Glutamatergic neuron (in vitro differentiated cells): ENCODE data around the gene E2F6. TPM values are rescaled to one million over a fixed set of nuclear protein-coding genes. Genes with fewer than 3 reads are reported as not detected.

Experiments
- DNase-seq: peaks from one replicate; pipeline ENCODE4 v3.0.0; 2022
- H3K27ac Mint-ChIP-seq: one replicate; pipeline ENCODE4 v1.8.0; 2020; ENCODE audit warnings: mild to moderate bottlenecking, mixed read lengths, inconsistent platforms; ENCODE audit not compliant: unreplicated experiment
- H3K27me3 Mint-ChIP-seq: one replicate; pipeline ENCODE4 v1.8.0; 2020; ENCODE audit warnings: mild to moderate bottlenecking, moderate library complexity, mixed read lengths, inconsistent platforms; ENCODE audit not compliant: unreplicated experiment
- H3K36me3 Mint-ChIP-seq: one replicate; pipeline ENCODE4 v1.8.0; 2020; ENCODE audit warnings: mild to moderate bottlenecking, mixed read lengths, inconsistent platforms; ENCODE audit not compliant: unreplicated experiment
- H3K4me1 Mint-ChIP-seq: one replicate; pipeline ENCODE4 v1.8.0; 2020; ENCODE audit warnings: mild to moderate bottlenecking, low read depth, mixed read lengths, inconsistent platforms; ENCODE audit not compliant: unreplicated experiment
- H3K4me3 Mint-ChIP-seq: one replicate; pipeline ENCODE4 v1.8.0; 2020; ENCODE audit warnings: mild to moderate bottlenecking, mixed read lengths, inconsistent platforms; ENCODE audit not compliant: unreplicated experiment
- H3K9me3 Mint-ChIP-seq: one replicate; pipeline ENCODE4 v1.8.0; 2020; ENCODE audit warnings: mild to moderate bottlenecking, moderate library complexity, mixed read lengths, inconsistent platforms; ENCODE audit not compliant: unreplicated experiment
- CTCF ChIP-seq: fragments of 200-600 bp; sonication (generic); IDR thresholded peaks from one replicate; pipeline ENCODE4 v1.5.0; 2021; ENCODE audit not compliant: partially characterized antibody, unreplicated experiment
- long read RNA-seq: library from polyadenylated mRNA; unstranded; transcript quantifications from one replicate; pipeline ENCODE4 v2.0.0, GENCODE V29; 2020; ENCODE audit not compliant: unreplicated experiment
- total RNA-seq: library from RNA; stranded (reverse); fragmentation: NEBNext Ultra II Directional; extraction: Animal tissue kit (Norgen Biotek cat#: 25700); gene quantifications from one replicate; pipeline ENCODE4 v1.2.1, GENCODE V29; 2021; ENCODE audit not compliant: unreplicated experiment

E2F6 gene
- total RNA-seq = 22.1 TPM
- long read RNA-seq, transcript E2F6-202 (7 exons, 3,218 nt) = major isoform, 8 of 17 reads
- long read RNA-seq, partial matches to known transcripts = 0 of 17 reads
- long read RNA-seq, other reads (novel, unspliced or antisense) = 5 of 17 reads

GRCh38 chr2:11465485-11466306 lies at the start of gene E2F6:
Gene E2F6, minus strand, starts transcription at chr2:11466161. Its CDS starts 282 bp downstream, at chr2:11465879.
- H3K4me1 Mint-ChIP-seq = peaks cover 18% of the 10 kb centered on the region
- H3K27ac Mint-ChIP-seq = peak within 1 kb of the TSS; percentile 96
- no peak for TF ChIP-seq CTCF
- peak; percentile 97 for DNase-seq
- peaks cover 10% of the 10 kb centered on the region for H3K27me3 Mint-ChIP-seq
- peaks cover 12% of the 10 kb centered on the region for H3K36me3 Mint-ChIP-seq
- H3K4me3 Mint-ChIP-seq = peak within 1 kb of the TSS; percentile 89
- peaks cover 8% of the 10 kb centered on the region for H3K9me3 Mint-ChIP-seq

GRCh38 chr2:11515490-11515981 lies 49.6 kb upstream of the E2F6 start:
- Mint-ChIP-seq H3K4me1 (peaks cover 58% of the 10 kb centered on the region), H3K4me3 (peak overlapping the region; percentile 87), H3K9me3 (peaks cover 20% of the 10 kb centered on the region), H3K27ac (peak overlapping the region; percentile 98), H3K36me3 (peaks cover 13% of the 10 kb centered on the region), H3K27me3 (peaks cover 18% of the 10 kb centered on the region)
- TF ChIP-seq CTCF = no peak
- DNase-seq = peak; percentile 64

GRCh38 chr2:11514904-11515303 lies 48.9 kb upstream of the E2F6 start:
- H3K4me1 Mint-ChIP-seq = peaks cover 58% of the 10 kb centered on the region
- H3K27me3 Mint-ChIP-seq = peaks cover 18% of the 10 kb centered on the region
- H3K9me3 Mint-ChIP-seq = peaks cover 20% of the 10 kb centered on the region
- no peak for DNase-seq
- H3K27ac Mint-ChIP-seq = peak overlapping the region; percentile 98
- no peak for TF ChIP-seq CTCF
- peak overlapping the region; percentile 87 for H3K4me3 Mint-ChIP-seq
- H3K36me3 Mint-ChIP-seq = peaks cover 13% of the 10 kb centered on the region

GRCh38 chr2:11514081-11514730 lies 48.2 kb upstream of the E2F6 start:
- Mint-ChIP-seq H3K4me1 (peaks cover 58% of the 10 kb centered on the region), H3K27ac (peak overlapping the region; percentile 54), H3K36me3 (peaks cover 13% of the 10 kb centered on the region), H3K27me3 (peaks cover 18% of the 10 kb centered on the region), H3K4me3 (peak overlapping the region; percentile 68), H3K9me3 (peaks cover 20% of the 10 kb centered on the region)
- no peak for DNase-seq
- no peak for TF ChIP-seq CTCF
